GM19395 (cell line): Measurements from ENCODE around the gene LTB.

Source experiments
- ATAC-seq: cut with Tn5 transposase; IDR thresholded peaks from one replicate; pipeline ENCODE4 v1.9.1; 2021; ENCODE audit warnings: mild to moderate bottlenecking, moderate library complexity; ENCODE audit not compliant: unreplicated experiment

LTB gene

DNA sequence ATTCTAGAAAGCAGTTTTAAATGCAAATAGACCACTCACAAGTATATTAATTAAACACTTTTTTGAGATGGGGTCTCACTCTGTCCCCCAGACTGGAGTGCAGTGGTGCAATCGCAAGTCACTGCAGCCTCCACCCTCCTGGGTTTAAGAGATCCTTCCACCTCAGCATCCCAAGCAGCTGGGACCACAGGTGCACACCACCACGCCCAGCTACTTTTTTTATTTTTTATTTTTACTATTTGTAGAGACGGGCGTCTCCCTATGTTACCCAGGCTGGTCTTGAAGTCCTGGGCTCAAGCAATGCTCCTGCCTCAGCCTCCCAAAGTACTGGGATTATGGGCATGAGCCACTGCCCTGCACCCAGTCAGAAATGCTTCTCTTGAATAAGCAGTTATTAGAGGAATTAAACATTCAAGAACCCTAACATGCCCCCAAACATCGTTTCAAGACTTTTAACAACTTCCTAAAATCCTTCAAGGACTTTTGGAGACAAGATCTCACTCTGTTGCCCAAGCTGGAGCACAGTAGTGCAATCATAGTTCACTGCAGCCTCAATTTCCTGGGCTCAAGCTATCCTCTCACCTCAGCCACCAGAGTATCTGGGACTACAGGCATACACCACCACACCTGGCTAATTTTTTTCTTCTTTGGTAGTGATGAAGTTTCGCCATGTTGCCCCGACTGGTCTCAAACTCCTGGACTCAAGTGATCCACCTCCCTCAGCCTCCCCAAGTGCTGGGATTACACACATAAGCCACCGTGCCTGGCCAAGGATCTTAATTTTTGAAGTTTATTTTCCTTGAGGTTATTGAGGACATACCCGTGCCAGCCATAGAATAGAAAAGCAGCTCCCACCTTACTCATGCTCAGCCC, 50.2 kb downstream of the LTB start:
- ATAC-seq = no peak

DNA sequence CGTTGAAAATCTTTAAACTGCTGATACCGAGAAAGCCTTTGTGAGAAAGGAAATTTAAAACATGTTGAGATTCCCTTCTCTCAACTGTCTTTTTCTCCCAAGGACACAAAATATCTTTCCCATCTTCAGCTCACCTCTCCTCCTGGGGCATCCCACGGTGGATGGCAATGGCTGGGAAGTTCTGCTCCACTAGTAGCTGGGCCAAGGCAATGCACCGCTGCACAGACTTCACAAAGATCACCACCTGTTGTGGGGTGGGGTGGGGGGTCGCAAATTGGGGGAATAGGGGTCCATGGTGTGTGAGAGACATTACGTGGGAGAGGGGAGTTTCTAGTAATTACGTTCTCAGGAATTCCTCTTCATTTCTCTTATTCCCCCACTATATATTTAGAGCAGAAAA, 51.1 kb downstream of the LTB start:
- no peak for ATAC-seq

DNA sequence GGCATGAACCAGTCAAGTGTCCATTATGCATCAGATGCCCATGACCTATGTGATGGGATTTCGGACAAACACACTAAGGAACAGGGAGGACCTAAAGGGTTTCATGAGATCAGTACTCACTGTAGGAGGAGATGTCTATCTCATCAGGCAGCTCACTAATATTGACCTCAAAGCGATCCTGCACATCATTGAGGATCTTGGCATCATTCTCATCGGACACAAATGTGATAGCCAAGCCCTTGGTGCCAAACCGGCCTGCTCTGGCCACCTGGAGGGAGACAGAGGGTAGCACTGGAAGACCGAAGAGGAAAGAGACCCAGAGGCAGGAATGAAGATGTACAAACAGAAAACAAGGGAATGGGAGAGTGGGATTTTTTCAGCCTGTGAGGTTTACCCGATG, 51.6 kb downstream of the LTB start:
- ATAC-seq = no peak
